Omental fat pad (tissue), 4 donors: Measurements from ENCODE around the gene SSC5D. TPM values are rescaled to one million over a fixed set of nuclear protein-coding genes. Genes with fewer than 3 reads are reported as not detected.
A peak's percentile ranks its signal among the peaks of the same experiment; 100 is the strongest.

ENCODE experiments used
- ATAC-seq: fragments of 150-250 bp; one replicate; pipeline ENCODE4 v1.9.1; 2016; ENCODE audit warnings: mild to moderate bottlenecking, moderate library complexity; ENCODE audit not compliant: low FRiP score
- DNase-seq: peaks from one replicate; pipeline ENCODE4 v3.0.0-alpha.2; 2019; ENCODE audit warnings: low spot score
- total RNA-seq, 4 donors: library from RNA; depleted of rRNA; stranded (reverse); fragments of >200 nt; gene quantifications; one replicate each; pipeline ENCODE4 v1.1.0, GENCODE V29; 2016
- TF ChIP-seq, protein P1 (sequence below), 3 donors: fragments of 450-650 bp; IDR thresholded peaks; one replicate each; pipeline ENCODE4 v1.5.1; 2016 to 2017; ENCODE audit warnings: antibody characterized with exemption in 3 of 3, mild to moderate bottlenecking in 3 of 3, moderate library complexity in 2 of 3

The SSC5D gene
- total RNA-seq, 4 donors from 2014 or later: 1.6 to 6.1 (median 3.5) TPM

DNA sequence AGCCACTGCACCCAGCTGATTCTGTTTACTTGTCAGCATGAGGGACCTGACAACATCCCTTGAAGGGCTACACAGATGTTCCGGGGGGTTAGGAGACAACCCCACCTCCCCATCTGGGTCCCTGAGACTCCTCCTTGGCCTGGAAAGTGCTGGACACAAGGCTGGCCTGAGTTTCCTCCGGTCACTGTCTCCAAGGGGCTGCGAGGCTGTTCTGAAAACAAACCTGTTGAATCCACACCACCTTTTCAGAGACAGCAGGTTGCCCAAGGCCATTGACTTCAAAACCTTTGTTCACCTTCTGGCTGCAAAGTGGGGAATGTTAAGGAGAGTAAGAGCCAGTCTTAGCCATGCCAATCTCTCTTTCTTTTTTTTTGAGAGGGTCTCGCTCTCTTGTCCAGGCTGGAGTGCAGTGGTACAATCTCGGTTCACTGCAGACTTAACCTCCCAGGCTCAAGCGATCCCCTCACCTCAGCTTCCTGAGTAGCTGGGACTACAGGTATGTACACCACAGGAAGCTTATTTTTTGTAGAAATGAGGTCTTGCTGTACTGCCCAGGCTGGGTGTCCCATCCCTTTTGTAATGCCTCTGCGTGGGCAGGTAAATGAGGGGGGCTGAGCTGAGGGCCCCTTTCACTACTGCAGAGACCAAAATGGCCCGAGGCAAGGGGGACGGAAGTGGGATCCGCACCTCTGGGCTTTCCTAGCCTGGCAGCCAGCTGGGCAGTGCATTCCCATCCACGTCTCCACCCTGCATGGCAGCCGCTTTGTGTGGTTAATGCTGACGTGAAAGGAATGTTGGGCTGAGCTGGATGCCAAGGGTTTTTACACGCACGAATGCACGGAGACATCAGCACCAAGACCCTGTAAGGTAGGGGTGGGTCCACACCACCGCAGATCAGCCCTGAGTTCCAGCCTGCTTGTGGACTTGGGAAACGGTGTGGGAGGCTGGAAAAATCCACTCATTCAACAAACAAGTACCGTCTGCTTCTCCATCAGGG is 13.7 kb upstream of the SSC5D start:
- ATAC-seq: no peak

DNA sequence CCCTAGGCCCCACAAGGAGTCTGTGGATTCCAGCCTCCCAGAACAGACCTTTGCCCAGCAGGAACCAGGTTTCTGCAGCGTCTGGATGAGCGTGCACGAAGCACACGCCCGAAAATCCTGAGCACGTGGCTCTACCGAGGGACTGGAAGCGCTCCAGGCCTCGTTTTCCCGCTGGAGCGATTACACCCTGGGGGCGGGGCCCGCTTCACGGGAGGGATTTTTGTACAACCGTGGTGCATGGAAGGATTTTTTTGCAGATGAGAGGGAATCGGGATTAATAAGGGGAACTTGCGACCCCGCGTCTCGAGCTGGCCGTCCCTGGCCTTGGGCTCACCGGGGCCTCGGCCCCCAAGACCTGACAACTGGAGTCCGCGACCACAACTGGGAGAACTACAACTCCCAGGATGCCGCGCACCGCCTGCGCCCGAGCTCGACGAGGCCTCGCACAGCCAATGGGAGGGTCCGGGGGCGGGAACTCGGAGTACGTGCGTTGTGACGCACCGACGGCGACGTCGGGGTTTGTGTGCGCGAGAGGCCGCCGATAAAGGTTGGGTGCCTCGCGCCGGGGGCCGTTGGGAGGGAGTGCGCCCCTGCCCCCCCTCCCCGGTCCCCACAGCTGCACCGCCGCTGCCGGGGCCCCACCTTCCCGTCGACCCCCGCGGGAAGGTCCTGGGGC is 12.0 kb upstream of the SSC5D start, which contains the start of gene ZNF628:
TSS of gene ZNF628 (plus strand) at position 518 of the 676 bp plus-strand sequence. CDS start 3,294 bp downstream, outside the sequence.
- TF ChIP-seq, protein P1, sequence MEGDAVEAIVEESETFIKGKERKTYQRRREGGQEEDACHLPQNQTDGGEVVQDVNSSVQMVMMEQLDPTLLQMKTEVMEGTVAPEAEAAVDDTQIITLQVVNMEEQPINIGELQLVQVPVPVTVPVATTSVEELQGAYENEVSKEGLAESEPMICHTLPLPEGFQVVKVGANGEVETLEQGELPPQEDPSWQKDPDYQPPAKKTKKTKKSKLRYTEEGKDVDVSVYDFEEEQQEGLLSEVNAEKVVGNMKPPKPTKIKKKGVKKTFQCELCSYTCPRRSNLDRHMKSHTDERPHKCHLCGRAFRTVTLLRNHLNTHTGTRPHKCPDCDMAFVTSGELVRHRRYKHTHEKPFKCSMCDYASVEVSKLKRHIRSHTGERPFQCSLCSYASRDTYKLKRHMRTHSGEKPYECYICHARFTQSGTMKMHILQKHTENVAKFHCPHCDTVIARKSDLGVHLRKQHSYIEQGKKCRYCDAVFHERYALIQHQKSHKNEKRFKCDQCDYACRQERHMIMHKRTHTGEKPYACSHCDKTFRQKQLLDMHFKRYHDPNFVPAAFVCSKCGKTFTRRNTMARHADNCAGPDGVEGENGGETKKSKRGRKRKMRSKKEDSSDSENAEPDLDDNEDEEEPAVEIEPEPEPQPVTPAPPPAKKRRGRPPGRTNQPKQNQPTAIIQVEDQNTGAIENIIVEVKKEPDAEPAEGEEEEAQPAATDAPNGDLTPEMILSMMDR (IDR thresholded peaks at IDR 0.05): no peak
- ATAC-seq: peak; percentile 92

More for the DNA sequence above, 13.7 kb upstream of the SSC5D start:
- no peak for DNase-seq
- TF ChIP-seq, protein P1 (IDR thresholded peaks at IDR 0.05): no peak

DNA sequence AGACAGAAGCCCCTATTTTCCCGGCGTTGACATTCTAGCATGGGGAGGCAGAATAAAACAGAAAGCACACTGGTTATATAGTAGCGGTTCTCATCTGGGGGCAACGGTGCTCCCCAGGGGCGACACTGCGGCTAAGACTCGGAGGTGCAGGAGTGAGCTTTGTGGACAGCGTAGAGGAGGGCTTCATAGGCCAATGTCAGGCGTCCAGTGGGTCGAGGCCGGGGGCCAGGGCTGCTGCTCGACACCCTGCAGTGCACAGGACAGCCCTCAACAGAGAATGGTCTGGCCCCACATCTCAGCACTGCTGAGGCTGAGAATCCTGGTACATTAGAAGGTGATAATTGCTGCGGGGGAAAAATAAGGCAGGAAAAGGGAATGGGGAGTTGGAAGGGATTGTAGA is 10.3 kb upstream of the SSC5D start:
- TF ChIP-seq, protein P1 (IDR thresholded peaks at IDR 0.05): no peak
- no peak for ATAC-seq
- DNase-seq: no peak

More for the DNA sequence above, 12.0 kb upstream of the SSC5D start, which contains the start of gene ZNF628:
- peak; percentile 89 for DNase-seq

DNA sequence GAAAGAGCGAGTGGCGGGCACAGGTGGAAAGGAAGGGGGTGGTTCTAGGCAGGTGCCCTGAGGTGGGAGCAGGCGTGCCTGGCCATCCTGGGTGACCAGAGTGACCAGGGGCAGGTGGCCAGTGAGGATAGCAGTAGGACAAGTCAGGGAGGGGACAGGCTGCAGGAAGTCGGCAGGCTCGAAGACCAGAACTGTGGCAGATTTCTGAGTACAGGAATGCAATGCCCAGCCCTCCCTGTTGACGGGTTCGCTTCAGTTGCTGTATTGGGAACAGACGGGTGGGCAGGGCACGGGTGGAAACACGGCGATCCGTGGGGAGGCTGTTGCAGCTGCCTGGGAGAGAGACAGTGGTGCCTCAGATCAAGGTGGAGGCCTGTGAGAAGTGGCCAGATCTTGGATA is 9.9 kb upstream of the SSC5D start:
- DNase-seq: no peak
- no peak for ATAC-seq
- TF ChIP-seq, protein P1 (IDR thresholded peaks at IDR 0.05): no peak

DNA sequence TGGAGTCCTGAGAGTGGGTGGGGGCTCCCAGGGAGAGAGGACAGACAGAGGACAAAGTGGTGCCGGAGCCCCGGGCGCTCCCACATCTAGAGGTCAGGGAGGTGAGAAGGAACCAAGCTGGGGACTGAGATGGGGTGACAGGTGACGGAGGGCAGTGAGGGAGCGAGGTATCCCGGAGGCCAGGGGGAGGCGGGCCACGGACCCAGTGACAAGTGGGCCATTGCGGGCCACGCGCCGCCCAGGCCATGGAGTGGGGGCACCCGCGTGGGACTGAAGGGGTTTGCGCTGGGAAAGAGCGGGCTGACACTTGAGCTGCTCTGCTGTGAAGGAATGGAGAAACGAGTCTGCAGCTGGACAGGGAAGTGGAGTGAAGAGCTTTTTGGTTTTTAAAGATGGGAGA is 9.2 kb upstream of the SSC5D start:
- no peak for DNase-seq
- ATAC-seq: no peak
- TF ChIP-seq, protein P1 (IDR thresholded peaks at IDR 0.05): no peak

DNA sequence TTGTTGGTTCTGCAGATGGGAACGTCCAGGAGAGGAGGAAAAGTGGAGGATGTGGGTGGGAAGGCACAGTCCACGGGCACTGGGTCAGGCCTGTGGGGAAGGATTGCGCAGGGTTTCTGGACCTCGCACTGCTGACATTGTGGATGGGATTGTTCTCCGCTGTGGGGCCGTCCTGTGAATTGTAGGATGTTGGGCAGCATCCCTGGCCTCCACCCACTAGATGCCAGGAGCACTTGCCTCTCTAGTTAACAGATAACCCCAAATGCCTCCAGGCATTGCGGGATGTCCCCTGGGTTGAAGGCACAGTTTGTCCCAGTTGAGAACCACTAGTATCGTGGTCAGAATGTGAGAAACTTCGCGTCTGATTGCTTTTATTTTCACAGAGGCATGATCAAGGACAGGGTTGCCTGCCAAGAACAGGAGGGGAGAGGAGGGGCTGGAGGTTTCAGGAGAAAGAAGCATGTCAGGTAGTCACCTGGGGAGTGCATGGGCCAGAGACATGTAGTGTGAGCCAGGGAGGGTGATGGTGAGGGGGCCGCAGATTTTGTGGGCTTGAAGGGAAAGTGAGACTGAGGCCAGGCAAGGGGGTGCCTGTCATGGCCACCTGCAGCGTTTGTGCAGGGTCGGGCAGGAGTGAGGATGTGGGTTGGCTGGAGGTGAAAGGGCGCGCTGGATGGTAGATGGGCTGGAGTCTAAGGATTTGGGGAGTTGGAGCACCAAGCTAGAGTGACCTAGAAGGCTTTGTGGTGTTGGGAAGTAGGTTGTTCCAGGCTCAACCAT is 8.6 kb upstream of the SSC5D start:
- TF ChIP-seq, protein P1 (IDR thresholded peaks at IDR 0.05): no peak
- no peak for ATAC-seq
- DNase-seq: no peak
